ENCODE data around the gene OLFML1.

OLFML1 gene

GRCh38 chr11:7484131-7484530 is 1.2 kb upstream of the OLFML1 start:
- no peak for DNase-seq

- no peak for DNase-seq
These were observed 661 bp upstream of the OLFML1 start for GRCh38 chr11:7484645-7485044.

GRCh38 chr11:7486098-7486780 is 933 bp downstream of the OLFML1 start:
- no peak for DNase-seq

- no peak for DNase-seq
These were observed 1.5 kb downstream of the OLFML1 start for GRCh38 chr11:7486781-7487140.

DNA sequence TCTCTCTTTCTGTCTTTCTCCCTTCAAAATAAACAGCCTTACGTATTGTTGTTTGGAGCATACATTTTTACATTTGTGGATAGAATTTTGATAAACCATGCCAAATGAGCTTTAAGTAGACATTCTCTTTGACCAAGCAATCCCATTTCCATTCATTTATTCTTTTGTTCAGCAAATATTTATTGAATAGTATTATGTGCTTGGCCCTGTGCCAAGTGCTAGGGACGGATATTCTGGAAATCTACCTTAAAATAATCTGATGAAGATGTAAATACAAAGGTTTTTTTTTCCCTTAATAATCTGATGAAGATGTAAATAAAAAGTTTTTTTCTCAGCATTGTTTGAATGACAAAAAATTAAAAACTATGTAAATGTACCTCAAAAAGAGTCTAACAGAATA is 2.1 kb downstream of the OLFML1 start:
- no peak for DNase-seq

DNA sequence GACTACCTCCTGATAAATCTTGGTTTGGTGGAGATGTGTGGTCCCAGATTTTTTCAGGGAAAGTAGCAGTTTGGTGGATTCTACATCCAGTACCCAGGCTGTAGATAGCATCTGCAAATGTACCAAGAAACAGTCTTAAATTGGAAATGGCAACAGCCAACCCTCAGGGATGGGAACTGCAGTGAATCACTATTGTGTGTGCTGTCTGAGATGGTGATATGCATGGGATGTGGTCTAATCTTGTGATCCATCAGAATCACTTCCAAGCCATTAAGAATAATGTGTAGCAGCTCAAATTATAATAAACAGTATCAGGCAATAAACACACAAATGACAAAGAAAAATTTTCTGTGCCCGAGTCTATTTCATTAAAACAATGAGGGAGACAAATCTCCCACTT is 3.4 kb downstream of the OLFML1 start:
- no peak for DNase-seq

- DNase-seq = no peak
These were observed 4.1 kb downstream of the OLFML1 start for GRCh38 chr11:7489376-7489775.

GRCh38 chr11:7490054-7490453 is 4.7 kb downstream of the OLFML1 start:
- no peak for DNase-seq

GRCh38 chr11:7490535-7490934 is 5.2 kb downstream of the OLFML1 start:
- DNase-seq = no peak

GRCh38 chr11:7492253-7492652 is 6.9 kb downstream of the OLFML1 start:
- no peak for DNase-seq

DNA sequence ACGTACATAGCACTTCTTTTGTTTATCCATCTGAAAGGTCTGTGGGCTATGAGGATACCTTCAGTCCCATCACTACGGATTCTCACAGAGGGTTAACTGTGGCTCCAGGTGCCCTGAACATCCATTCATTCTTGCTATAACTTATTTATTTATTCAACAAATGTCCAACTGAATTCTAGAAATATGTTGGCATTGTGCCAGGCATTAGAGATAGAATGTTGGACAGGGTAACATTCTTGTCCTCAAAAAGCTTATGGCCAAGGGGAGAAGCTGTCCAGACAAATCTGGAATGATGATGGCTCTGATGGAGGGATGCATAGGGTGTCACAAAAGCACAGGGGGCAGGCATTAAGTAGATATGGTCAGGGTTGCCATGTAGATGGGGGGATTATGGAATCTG is 8.4 kb downstream of the OLFML1 start:
- DNase-seq = no peak

DNA sequence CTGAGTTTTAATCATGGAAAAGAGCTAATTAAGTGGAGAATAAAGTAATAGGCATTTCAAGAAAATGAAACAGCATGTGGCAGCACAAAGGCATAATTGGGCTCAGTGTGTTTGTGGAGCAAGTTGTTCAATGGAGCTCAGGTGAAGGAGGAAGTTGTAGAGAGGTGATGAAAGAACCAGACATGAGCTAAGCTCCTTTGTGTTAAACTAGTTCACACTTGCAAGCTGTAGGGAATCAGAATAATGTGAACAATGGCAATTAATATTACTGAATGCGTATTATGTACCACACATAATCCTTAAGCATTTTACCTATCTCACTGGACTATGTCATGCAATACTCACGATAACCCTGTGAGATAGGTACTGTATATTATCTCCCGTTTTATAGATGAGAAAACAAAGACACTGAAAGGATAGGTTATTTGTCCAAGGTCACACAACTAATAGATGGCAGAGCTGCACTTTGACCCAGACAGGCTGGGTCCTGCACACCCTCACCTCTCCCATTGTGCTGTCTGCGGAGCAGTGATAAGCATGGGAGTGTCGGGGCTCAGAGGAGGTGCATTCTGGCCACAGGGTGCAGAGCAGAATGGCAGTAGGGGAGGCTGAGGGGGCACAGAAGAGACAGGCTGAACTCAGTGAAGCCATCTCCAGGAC is 8.9 kb downstream of the OLFML1 start:
- DNase-seq = no peak

DNA sequence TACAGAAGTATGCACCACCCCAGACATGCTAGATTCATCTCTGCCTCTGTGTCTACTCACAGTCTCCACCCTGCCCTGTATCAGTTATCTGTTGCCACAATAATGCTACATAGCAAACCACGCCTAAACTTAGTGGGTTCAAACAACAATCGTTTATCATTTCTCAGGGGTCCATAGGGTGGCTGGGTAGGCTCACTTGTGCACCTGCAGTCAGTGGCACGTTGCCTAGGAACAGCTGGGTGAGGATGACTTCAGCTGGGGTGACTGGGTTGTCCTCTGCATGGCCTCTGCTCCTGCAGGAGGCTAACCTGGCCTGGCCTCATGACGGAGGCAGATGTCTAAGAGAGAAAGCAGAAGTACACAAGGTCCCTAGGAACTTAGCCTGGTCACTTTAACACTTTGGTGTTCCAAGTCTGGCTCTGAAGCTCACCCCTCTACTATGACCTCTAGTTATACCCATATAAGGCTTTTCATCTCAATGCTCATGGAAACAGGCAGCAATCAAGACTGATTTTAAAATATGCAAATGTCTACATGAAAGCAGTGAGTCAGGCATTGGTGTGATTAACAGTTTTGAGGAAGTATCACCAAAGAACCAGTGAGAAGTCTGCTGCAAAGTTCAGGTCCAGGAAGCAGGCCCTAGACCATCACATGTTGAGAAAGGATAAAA is 10.7 kb downstream of the OLFML1 start:
- no peak for DNase-seq

DNA sequence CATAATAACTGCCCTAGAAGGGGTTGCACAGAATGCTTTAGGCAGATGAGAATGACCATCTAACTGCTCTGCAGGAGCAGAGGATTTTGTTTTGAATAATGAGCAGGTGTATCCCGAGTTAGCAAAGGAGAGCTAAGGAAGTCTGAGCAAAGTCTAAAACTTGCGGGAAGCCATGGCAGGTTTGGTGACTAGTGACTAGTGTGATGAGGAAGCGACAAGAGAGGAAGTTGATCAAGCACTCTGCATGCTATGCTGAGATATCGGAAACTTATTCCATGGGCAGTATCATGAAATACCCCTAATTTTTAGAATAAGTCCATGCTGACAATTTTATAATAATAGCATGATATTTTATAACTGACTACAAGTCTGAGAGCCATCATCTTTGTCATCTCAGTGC is 12.9 kb downstream of the OLFML1 start:
- no peak for DNase-seq

GRCh38 chr11:7499081-7499480 is 13.8 kb downstream of the OLFML1 start:
- DNase-seq = no peak

- DNase-seq = no peak
These were observed 14.9 kb downstream of the OLFML1 start for GRCh38 chr11:7500251-7500650.

DNA sequence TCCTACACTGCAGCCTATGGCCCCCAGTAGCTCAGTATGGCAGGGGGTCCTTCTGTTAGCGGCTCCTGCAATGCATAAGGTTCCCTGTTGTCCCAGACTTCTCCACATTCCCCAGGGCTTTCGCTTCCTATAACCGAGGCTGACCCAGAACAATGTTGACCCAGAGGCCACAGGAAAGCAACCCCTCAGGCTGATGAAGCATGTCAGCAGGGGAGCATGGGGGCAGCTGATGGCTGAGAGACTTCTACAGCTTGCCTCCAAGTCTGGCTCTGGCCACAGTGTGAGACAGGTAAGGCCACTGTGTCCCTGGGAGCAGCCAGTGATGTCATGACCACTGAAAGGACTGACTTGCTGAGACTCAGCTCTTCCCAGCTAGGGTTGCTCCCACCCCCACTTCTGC is 15.9 kb downstream of the OLFML1 start:
- no peak for DNase-seq

- no peak for DNase-seq
These were observed 16.6 kb downstream of the OLFML1 start for GRCh38 chr11:7501894-7502293.

DNA sequence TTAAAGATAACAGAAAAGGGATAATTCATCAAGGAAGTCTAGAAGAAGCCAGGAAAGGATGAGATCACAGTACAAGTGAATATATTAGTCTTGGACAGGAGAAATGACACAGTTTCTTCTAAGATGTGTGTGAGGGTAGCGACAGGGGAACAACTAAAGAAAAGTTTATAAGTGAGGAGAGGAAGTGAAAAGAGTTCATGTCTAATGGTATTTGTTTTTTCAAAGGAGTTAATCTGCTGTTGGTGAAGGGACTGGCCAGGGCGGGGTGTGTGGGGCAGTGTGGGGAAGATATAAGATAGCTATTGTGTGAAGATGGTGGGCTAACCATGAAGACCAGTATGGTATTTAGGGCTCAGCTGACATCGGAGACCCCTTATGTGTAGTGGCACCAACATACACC is 20.9 kb downstream of the OLFML1 start:
- no peak for DNase-seq

DNA sequence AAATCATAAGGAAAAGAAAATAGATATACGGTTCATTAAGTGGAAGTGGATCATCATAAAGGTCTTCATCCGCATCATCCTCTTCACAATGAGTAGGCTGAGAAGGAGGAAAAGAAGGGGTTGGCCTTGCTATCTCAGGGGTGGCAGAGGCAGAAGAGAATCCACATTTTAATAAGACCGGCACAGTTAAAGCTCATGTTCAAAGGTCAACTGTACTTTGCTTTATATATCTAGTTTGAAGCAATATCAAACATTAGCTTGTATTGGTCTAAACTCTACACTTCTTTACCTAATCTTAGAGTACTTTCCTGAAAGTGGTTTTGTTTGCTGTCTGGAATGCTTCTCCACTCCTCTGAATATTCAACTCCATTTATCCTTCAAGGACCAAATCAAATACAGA is 22.8 kb downstream of the OLFML1 start:
- no peak for DNase-seq

DNA sequence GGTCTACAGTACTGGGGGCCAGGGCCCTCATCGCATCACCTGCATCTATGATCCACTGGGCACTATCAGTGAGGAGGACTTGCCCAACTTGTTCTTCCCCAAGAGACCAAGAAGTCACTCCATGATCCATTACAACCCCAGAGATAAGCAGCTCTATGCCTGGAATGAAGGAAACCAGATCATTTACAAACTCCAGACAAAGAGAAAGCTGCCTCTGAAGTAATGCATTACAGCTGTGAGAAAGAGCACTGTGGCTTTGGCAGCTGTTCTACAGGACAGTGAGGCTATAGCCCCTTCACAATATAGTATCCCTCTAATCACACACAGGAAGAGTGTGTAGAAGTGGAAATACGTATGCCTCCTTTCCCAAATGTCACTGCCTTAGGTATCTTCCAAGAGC is 24.7 kb downstream of the OLFML1 start:
- DNase-seq = no peak

DNA sequence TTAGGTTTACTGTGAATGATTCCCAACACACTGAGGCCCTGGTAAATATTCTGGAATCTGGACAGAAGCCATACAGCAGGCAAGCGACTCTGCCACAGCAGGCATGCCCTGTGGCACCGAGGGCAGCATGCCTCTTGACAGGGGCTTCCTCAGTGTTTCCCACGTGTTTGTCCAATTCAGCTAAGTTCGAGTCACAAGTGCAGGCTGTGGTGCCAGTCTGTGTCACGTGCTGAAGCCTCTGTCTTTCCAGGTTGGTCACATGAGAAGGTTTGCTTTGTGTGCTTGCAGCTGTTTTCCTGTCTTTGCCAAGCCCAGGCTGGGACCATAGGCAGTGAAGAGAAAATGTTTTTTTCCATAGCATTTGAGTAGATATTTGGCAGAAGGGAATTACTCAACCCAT is 26.1 kb downstream of the OLFML1 start:
- DNase-seq = no peak

- no peak for DNase-seq
These were observed 27.4 kb downstream of the OLFML1 start for GRCh38 chr11:7512525-7513233.

All from NCI-H2107 (cell line).